Choroid plexus epithelial cell (primary cell): Measurements from ENCODE around the gene GALNT7.

Experiments
- DNase-seq: peaks from one replicate; pipeline ENCODE4 v3.0.0-alpha.2; 2010; ENCODE audit warnings: low read depth
- H3K4me3 ChIP-seq: 2 replicates; pipeline ENCODE4 v1.5.1; 2011; ENCODE audit warnings: low read depth, mild to moderate bottlenecking, control low read depth, low read length, moderate library complexity
- TF ChIP-seq, protein P1 (sequence below): conservative IDR thresholded peaks from 2 replicates; pipeline ENCODE4 v1.5.1; 2011; ENCODE audit warnings: low read depth, mild to moderate bottlenecking, control low read depth, inconsistent platforms, low read length, moderate library complexity

The GALNT7 gene

DNA sequence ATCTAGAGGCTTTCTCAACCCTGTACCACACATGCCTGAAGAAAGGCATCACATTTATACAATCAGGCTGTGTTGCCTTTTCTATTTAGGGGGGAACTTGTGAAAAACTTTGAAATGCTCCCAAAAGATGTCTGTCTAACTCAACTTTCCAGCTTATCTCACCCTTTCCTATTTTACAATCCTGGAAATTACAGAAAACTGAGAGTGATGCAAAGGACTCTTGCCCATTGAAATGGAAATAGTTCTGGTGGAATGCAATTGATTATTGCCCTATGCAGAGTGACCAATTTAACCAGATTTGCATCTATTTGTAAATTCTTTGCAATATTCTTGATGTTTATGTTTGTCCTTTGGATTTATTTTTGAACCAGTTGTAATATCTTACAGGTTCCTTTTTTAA lies 77.3 kb downstream of the GALNT7 start:
- no peak overlapping the region for H3K4me3 ChIP-seq
- TF ChIP-seq, protein P1, sequence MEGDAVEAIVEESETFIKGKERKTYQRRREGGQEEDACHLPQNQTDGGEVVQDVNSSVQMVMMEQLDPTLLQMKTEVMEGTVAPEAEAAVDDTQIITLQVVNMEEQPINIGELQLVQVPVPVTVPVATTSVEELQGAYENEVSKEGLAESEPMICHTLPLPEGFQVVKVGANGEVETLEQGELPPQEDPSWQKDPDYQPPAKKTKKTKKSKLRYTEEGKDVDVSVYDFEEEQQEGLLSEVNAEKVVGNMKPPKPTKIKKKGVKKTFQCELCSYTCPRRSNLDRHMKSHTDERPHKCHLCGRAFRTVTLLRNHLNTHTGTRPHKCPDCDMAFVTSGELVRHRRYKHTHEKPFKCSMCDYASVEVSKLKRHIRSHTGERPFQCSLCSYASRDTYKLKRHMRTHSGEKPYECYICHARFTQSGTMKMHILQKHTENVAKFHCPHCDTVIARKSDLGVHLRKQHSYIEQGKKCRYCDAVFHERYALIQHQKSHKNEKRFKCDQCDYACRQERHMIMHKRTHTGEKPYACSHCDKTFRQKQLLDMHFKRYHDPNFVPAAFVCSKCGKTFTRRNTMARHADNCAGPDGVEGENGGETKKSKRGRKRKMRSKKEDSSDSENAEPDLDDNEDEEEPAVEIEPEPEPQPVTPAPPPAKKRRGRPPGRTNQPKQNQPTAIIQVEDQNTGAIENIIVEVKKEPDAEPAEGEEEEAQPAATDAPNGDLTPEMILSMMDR = no peak
- no peak for DNase-seq

DNA sequence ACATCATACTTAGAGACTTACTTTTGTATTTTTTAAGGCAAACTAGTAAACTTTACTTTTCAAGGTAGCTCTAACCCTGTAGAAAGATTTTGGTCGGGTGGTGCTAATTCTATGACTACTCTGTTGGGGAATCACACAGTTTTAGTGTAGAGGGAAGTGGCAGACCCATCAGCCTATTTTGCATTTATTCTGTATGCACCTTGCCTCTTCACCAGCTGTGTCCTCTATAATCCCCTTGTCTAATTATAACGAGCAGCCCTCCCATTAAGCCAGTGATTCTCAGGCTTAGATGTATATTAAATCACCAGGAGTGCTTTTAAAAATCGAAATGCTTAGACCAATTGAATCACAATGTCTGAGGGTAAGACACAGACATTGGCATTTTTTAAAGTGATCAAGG lies 78.1 kb downstream of the GALNT7 start:
- TF ChIP-seq, protein P1 = no peak
- DNase-seq = no peak
- no peak overlapping the region for H3K4me3 ChIP-seq

DNA sequence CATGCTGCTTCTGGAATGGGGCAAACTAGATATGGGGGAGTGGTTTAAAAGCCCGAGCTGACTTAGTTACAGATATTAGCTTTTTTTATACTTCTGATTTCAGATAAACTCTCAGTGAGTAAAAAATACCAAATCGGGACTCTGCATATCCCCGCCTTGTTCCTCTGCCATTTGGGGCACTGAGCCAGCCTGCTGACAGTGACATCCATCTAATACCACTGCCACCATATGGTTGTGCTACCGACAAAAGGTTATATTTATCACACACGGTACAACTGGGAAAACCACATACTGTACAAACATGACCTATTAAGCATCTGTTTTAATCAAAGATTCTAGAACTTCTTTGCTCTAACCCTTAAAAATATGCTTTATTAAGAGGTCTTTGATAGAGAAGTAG lies 78.7 kb downstream of the GALNT7 start:
- DNase-seq = no peak
- H3K4me3 ChIP-seq = no peak overlapping the region
- TF ChIP-seq, protein P1 = no peak

DNA sequence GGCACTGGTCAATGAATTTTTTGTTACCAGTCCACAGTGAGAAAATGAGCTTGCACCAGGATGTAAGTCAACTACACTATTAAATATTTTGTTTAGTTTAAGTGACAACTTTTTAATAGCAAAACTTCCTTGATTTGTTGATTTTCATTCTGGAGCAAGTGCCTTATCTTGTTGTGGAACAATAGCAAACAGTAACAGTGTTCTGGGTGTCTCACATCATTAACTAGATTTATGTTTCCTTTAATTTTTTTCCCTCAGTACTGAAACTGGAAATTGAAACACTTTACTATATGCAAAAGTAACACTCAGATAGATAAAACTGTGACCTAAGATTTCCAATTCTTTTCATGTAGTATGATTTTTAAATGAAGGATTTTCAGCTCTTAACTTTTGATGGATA lies 80.1 kb downstream of the GALNT7 start:
- H3K4me3 ChIP-seq = no peak overlapping the region
- no peak for DNase-seq
- TF ChIP-seq, protein P1 = no peak

DNA sequence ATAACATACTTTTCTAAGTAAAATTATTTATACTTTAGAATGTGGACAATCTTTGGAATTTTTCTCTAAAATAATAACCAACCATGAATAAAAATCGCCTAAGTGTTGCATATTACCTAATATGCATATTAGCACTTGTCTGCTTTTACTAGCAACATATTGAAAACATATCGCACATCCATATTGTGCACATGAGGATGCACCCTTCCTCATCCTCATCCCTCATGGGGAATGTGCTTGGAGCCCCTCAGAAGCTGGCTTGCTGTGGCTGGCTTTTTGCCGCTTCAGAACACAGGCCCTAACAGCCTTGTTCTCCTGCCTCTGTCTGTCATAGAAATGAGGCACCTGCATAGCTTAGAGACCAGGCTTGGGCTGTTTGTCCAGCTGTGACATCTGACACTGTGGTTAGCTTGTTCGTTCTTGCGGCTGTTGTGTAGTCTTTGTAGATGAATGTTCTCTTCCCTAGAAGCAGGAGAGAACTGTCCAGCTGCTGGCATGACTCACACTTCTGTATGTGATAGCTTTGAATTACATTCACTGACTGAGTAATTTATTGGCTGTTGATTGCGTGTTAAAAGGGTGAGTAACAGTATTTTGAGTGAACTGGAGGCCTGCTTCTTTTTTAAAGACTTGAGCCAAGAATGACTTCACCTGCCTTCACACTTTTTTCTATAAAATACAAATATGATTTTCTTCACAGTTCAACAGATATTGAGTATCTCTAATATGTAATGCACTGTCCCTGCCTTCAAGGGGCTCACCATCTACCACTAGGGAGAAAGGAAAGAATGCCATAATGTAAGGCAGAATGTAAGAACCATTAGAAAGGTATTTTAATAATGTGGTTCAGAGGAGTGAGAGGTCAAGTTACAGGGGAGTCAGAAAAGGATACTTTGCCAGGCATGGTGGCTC lies 83.7 kb downstream of the GALNT7 start:
- H3K4me3 ChIP-seq = no peak overlapping the region
- TF ChIP-seq, protein P1 = no peak
- peak; percentile 100 for DNase-seq

DNA sequence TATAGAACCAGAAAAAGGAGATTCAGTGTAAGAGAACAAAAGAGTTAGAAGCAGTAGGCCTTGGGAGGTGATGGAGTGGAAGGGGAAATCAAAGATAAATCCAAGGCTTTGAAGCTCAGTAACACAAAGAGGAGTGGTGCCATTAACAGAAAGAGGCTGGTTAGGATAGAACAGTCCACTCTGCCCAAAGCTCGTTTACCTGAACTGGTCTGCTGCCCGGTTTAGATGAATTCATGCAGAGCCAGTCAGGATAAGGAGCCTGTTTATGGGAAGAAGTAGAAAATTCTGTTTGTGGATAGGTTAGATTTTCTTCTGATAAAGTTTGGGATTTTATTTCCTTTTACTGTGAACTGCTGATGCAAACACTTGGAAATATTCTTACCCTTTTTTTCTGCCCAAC lies 85.0 kb downstream of the GALNT7 start:
- no peak for DNase-seq
- TF ChIP-seq, protein P1 = no peak
- no peak overlapping the region for H3K4me3 ChIP-seq

DNA sequence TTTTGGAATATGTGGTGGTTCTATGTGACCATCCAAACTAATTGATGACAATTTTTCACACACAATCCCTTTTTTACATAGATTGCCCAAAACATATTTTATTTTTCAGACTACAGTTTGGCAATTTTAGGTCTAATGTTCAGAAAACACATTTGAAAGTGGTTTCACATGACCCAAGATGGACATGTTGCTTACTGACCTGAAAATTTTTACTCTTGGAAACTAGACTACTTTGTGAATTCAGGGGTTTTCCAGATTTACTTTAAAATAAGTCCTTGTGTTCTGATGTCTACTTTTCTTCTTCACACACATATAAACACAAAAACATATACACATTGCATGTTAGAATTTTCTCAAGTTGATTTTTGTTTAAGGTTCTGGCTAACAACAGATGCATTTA lies 86.0 kb downstream of the GALNT7 start:
- no peak overlapping the region for H3K4me3 ChIP-seq
- TF ChIP-seq, protein P1 = no peak
- no peak for DNase-seq
